Measurements from ENCODE around the gene PPP2CA. TPM values are rescaled to one million over a fixed set of nuclear protein-coding genes. Genes with fewer than 3 reads are reported as not detected.

PPP2CA gene
- total and polyA plus RNA-seq, 9 of the 15 experiments (the other 6 are each of a cell fraction or from before 2014, with no cell fraction given): 23.0 to 257 (median 109) TPM

GRCh38 chr5:134176511-134177368, 49.1 kb downstream of the PPP2CA start, which contains the start of gene SKP1 (continued):
- TF ChIP-seq ZBTB1 (CRISPR knock-in tag; IDR thresholded peaks at IDR 0.05; ENCODE audit: borderline replicate concordance, low read depth) (peak; percentile 84), KAT8 (IDR thresholded peaks at IDR 0.05; ENCODE audit: low read depth) (no peak), HNRNPH1 (optimal IDR thresholded peaks at IDR 0.05; ENCODE audit: low read depth, low read length) (no peak), GABPB1 (CRISPR knock-in tag; IDR thresholded peaks at IDR 0.05) (peak; percentile 80; the same call in 1 of the 2 replicates), ZNF589 (CRISPR knock-in tag; IDR thresholded peaks at IDR 0.05; ENCODE audit: low read depth) (no peak), TBL1XR1 (IDR thresholded peaks at IDR 0.05; ENCODE audit: low read length in 2 of 2) (no peak; a peak in 1 of 4 replicates), ELF1 (tag; IDR thresholded peaks at IDR 0.05) (no peak), SRSF7 (optimal IDR thresholded peaks at IDR 0.05; ENCODE audit: low read depth, low read length) (no peak), NFXL1 (CRISPR knock-in tag; IDR thresholded peaks at IDR 0.05) (no peak), PTTG1 (tag; IDR thresholded peaks at IDR 0.05; ENCODE audit: low read depth) (no peak), GTF2B (IDR thresholded peaks at IDR 0.05; ENCODE audit: extremely low read depth, insufficient read length) (peak; percentile 83), USF2 (CRISPR knock-in tag; IDR thresholded peaks at IDR 0.05) (peak; percentile 5; the same call in 1 of the 2 replicates), PHB (CRISPR knock-in tag; IDR thresholded peaks at IDR 0.05) (no peak), ARID1B (IDR thresholded peaks at IDR 0.05) (no peak), ZNF780A (CRISPR knock-in tag; IDR thresholded peaks at IDR 0.05) (no peak), TAL1 (IDR thresholded peaks at IDR 0.05) (peak; percentile 12; the same call in 1 of the 2 replicates), ZNF785 (CRISPR knock-in tag; IDR thresholded peaks at IDR 0.05) (no peak), ZNF583 (CRISPR knock-in tag; IDR thresholded peaks at IDR 0.05) (no peak), NCOA4 (IDR thresholded peaks at IDR 0.05; ENCODE audit: partially characterized antibody) (no peak), TARDBP (IDR thresholded peaks at IDR 0.05) (peak; percentile 25; the same call in 1 of the 2 replicates), ZNF398 (CRISPR knock-in tag; IDR thresholded peaks at IDR 0.05) (no peak), GTF2E2 (tag; IDR thresholded peaks at IDR 0.05) (peak; percentile 99), HMGN3 (IDR thresholded peaks at IDR 0.05; ENCODE audit: borderline replicate concordance, extremely low read depth, insufficient read length, low read depth, low read length) (peak; percentile 63), ZNF551 (CRISPR knock-in tag; IDR thresholded peaks at IDR 0.05) (no peak), ETV5 (CRISPR knock-in tag; IDR thresholded peaks at IDR 0.05; ENCODE audit: low read depth) (peak; percentile 56; the same call in 1 of the 2 replicates), HEY1 (CRISPR knock-in tag; IDR thresholded peaks at IDR 0.05; ENCODE audit: borderline replicate concordance) (no peak), BHLHE40 (IDR thresholded peaks at IDR 0.05; ENCODE audit: low read length) (0 out of 2 replicates have a peak, but pooled peaks have one; percentile 5), JUNB (CRISPR knock-in tag; conservative IDR thresholded peaks at IDR 0.05) (no peak)

Data from K562 (cell line).